ENCODE data around the gene PHYKPL. TPM values are rescaled to one million over a fixed set of nuclear protein-coding genes. Genes with fewer than 3 reads are reported as not detected.
"Not testable (repeated sequence)": the region's sequence is repeated elsewhere in the genome, so short reads cannot be mapped to it uniquely, and the experiment has no call there.

The PHYKPL gene
- polyA plus RNA-seq, 3 donors = 50.7 to 61.9 (median 55.2) TPM

DNA sequence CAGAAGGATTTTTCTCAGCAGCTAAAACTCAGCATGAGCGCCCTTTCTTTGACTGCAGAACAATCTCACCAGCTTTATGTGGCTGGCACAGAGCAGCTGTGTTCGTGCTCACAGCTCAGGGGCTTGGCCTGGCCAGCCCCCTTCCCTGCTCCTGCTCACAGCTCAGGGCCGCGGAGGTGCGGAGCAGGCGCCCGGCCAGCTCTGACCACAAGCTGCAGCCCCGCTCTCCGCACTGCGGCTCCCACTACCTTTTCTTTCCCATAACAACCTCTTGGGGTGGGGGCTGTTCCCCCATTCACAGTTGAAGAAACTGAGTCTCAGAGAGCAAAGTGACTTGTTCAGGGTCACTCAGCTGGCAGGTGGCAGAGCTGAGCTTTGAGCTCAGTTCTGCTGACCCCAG is 34.0 kb upstream of the PHYKPL start:
- DNase-seq (ENCODE audit: low read depth in 3 of 3, low spot score in 2 of 3) = no peak

- DNase-seq (ENCODE audit: low read depth in 3 of 3, low spot score in 2 of 3) = no peak
Observed at GRCh38 chr5:178265746-178266145, 33.1 kb upstream of the PHYKPL start.

GRCh38 chr5:178264044-178264443 is 31.4 kb upstream of the PHYKPL start:
- no peak for DNase-seq (ENCODE audit: low read depth in 3 of 3, low spot score in 2 of 3)

DNA sequence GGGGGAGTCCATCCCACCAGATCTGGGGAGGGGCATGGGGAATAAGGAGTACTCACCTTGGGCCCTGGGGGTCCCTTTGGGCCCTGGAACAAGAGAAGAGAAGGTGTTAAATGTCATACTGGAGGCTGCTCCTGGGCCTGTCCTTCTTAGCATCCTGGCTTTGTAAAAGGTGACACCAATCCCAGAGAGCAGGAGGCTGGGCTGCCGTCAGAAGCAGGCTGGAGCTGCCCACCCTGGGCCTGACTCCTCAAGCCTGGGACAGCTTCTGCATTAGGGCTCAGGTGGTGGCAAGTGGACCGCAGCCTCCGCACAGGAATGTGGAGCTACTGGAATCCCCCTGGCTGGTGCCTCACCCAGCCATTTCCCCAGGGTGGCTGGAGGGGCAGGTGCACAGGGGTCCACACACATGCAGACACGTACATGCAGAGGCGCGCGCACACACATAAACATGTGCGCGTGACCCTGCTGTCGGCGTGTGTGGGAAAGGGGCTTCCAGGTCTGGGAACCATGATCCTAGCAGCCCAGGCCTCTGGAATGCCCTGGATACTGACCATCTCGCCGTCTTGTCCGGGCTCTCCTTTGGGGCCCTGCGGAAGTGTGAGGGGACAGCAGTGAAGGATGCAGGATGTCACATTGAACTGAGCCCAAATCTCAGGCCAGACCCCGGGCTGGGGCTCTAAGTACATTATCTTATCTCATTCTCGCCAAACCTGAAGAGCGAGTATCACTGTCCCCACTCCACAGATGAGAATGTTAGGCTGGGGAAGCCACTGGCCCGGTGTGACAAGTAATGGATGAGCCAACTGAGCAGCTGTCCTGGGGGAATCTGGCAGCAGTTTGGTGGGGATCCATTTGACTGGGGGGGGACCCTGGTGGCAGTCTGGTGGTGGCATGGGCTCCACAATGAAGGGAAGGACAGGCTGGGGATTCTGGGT is 29.3 kb upstream of the PHYKPL start:
- no peak for DNase-seq (ENCODE audit: low read depth in 3 of 3, low spot score in 2 of 3)

DNA sequence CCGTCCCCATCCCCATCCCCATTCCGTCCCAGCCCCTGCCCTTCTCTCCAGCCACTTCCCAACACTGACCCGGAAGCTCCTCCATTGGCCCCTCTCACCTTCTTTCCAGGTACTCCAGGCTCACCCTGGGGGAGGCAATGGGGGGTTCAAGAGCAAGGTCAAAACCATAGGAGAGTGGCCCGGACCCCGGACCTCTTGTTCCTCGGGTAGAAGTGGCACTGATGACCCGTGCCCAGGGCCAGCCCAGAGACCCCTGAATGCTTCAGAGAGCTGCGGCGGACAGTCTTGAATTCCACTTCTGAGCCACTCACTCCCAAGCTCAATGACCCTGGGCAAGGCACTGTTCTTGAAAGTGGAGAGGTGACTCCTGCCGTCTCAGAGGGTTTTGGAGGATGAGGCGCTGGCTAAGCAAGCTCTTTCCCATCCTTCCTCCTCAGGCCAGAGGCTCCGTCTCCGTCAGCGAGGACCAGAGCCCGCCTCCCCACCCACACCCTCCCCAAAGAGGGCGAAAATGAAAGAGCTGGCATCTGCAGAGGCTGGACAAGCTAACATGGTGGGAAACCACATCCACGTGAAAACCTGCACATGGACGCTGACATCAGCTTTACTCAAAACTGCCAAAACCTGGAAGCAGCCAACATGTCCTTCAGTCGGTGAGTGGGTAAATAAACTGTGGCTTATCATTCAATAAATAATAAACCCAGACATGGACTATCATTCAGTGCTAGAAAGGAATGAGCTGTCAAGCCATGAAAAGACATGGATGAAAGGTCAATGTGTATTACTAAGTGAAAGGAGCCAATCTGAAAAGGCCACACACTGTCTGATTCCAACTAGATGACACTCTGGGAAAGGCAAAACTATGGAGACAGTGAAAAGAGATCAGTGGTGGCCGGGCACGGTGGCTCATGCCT is 27.3 kb upstream of the PHYKPL start:
- no peak for DNase-seq (ENCODE audit: low read depth in 3 of 3, low spot score in 2 of 3)

GRCh38 chr5:178257650-178258049 is 25.0 kb upstream of the PHYKPL start:
- no peak for DNase-seq (ENCODE audit: low read depth in 3 of 3, low spot score in 2 of 3)

GRCh38 chr5:178256746-178257145 is 24.1 kb upstream of the PHYKPL start:
- DNase-seq (ENCODE audit: low read depth in 3 of 3, low spot score in 2 of 3) = no peak

GRCh38 chr5:178253632-178254031 is 21.0 kb upstream of the PHYKPL start:
- not testable (repeated sequence) for DNase-seq (ENCODE audit: low read depth in 3 of 3, low spot score in 2 of 3)

GRCh38 chr5:178252258-178252657 is 19.7 kb upstream of the PHYKPL start:
- no peak for DNase-seq (ENCODE audit: low read depth in 3 of 3, low spot score in 2 of 3)

DNA sequence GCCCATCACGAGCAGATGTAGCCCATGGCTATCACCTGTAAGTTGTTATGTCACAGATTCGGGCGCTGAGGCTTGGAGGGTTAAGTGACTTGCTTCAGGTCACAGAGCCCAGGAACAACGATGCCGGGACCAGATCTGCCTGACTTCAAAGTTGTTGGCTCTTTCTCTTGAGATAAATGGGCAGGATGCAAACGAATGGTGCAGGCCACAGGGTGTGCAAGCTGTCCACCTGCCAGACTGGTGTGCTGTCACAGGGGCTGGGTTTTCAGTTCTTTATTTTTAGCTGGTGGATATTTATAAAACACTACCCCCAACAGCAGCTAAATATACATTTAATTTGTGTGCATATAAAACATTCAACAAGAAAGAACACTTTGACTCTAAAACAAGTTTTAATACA is 17.7 kb upstream of the PHYKPL start:
- no peak for DNase-seq (ENCODE audit: low read depth in 3 of 3, low spot score in 2 of 3)

DNA sequence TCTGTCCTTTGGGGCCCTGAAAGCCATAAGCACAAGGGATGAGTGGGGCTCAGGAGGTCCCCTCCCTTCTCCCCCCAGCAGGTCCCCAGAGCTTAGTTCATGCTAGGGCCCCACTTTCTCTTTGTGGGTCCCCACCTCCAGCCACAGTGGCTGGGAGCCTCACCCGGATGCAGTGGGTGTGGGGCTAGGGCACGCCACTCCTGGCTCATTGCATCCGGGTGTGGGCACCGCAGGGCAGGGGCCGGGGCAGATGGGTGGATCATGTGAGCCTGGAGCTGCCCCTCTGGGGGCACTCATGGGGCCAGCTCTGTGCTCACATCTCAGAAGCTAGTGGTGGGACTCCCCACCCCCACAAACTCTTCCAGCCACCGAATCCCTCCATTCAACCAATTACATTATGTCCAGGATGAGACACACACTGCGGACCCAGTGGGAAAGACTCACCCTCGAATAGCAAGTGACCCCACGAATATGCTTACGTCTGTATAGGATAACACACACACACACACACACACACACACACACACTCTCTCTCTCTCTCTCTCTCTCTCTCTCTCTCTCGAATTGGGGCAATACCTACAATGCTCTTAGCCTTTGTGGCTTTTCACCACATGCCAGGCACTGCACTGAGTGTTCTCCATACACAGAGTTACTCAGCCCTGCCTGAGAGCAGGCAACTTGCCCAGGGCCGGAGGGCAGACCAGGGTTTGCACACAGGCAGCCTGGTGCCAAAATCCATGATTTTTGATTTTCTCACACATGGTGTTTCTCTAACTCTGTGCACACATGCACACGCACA is 16.8 kb upstream of the PHYKPL start:
- DNase-seq (ENCODE audit: low read depth in 3 of 3, low spot score in 2 of 3) = no peak

- no peak for DNase-seq (ENCODE audit: low read depth in 3 of 3, low spot score in 2 of 3)
Observed at GRCh38 chr5:178248750-178249149, 16.1 kb upstream of the PHYKPL start.

GRCh38 chr5:178247481-178248456 is 15.2 kb upstream of the PHYKPL start:
- DNase-seq (ENCODE audit: low read depth in 3 of 3, low spot score in 2 of 3) = no peak

GRCh38 chr5:178246624-178247279 is 14.2 kb upstream of the PHYKPL start:
- DNase-seq (ENCODE audit: low read depth in 3 of 3, low spot score in 2 of 3) = no peak

GRCh38 chr5:178245389-178245788 is 12.8 kb upstream of the PHYKPL start:
- no peak for DNase-seq (ENCODE audit: low read depth in 3 of 3, low spot score in 2 of 3)

GRCh38 chr5:178244576-178244975 is 12.0 kb upstream of the PHYKPL start:
- no peak for DNase-seq (ENCODE audit: low read depth in 3 of 3, low spot score in 2 of 3)

- no peak for DNase-seq (ENCODE audit: low read depth in 3 of 3, low spot score in 2 of 3)
Observed at GRCh38 chr5:178242416-178242815, 9.8 kb upstream of the PHYKPL start.

GRCh38 chr5:178241688-178242231 is 9.2 kb upstream of the PHYKPL start:
- DNase-seq (ENCODE audit: low read depth in 3 of 3, low spot score in 2 of 3) = no peak

DNA sequence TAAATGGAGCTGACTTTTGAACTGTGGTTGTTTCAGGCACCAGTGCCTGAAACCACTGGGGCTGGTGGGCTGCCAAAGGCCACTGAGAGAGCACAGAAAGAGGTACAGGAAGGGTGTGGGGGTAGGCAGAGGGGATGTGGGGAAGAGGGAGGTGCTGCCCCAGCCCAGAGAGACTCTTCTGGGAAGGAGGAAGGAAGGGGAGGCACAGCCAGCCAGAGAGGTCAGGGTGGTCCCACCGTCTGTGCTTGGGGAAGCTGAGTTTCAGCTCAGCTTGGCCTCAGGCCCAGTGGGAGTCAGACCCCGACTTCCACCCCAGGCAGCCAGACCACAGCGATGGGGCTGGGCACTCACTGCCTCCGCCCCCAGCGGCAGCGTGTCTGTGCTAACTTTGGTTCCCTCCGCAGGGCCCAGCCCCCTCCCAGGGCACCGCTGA is 8.6 kb upstream of the PHYKPL start:
- DNase-seq (ENCODE audit: low read depth in 3 of 3, low spot score in 2 of 3) = no peak

Measured in right renal cortex interstitium (tissue), 3 donors.